ENCODE results near the gene GPC6.

GPC6 gene

DNA sequence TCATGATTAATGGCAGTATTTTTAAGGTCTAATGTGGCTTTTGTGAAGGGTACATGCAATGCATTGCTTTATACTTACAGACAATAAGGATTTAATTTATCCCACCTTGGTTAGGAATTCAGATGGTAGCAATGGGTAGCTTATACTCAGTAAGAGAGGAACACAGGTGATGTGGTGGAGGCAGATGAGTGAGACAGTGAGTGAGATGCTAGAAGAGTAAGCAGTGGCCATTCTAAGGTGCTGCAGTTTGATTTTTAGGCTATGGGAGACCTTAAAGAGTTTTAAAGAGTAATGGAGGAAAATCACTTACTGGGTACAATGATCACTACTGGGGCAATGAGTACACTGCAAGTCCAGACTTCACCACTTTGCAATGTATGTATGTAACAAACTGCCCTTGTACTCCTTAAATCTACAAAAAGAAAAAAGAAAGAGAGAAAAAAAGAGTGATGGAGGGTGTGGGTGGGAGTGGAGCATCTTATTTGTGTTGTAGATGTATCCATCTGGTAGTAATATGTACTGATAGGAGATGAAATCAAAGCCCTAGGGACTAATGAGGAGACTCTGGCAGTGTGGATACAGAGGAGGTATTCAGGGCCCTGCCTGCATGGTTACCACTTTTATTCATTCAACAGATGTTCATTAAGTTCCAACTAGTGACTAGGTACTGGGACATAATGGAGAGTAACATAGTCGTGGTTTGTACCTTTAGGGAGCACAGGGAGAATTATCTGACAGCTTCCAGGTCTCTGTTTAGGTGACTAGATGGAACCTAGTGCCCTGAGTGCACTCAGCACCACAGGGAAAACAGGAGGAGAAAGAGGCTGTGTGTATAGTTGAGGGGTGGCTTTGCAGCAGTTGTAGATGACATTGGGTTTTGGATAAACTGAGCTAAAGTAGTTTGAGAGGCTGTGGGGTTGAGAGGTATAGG lies 99.0 kb downstream of the GPC6 start:
- no peak for DNase-seq

DNA sequence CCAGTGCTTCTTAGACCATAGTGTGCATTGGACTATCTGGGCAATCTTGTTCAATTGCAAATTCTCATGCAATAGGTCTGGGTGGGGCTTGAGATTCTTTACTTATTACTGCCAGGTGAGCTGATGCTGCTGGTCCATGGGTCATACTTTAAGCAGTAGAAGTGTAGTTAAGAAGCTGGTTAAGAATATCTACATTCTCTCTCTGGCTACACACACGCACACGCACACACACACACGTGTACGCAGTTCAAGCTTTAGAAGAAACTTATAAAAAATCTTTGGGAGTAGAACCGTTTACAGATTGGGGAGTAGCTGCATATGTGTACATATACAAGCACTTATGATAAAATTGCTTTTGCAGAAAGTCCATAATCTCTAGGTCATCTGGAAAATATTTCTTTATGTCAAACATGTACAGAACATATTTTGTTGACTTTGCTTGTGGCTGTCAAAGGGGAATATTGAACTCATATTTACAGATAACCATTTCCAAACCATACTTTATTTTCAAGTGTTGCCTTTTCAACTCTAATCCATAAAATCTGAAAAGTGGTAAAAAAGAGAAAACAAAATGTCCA lies 99.7 kb downstream of the GPC6 start:
- no peak for DNase-seq

DNA sequence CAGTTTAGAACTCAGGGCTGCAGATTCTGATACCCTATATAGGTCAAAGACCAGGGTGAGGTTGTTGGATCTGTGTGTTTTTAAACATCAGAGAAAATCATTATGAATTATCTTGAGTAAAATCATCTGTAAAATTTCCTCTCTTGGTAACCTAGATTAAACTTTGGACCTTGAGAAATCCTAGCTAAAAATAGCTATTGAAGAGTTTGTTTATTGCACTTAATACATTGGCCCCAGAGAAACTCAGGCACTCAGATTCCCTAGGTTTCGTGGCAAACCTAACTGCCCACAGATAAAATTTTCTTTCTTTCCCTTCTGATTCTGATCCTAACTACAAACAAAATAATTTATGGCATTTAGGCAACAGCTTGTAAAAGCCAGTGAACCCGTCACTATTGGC lies 102.3 kb downstream of the GPC6 start:
- DNase-seq, result no peak

DNA sequence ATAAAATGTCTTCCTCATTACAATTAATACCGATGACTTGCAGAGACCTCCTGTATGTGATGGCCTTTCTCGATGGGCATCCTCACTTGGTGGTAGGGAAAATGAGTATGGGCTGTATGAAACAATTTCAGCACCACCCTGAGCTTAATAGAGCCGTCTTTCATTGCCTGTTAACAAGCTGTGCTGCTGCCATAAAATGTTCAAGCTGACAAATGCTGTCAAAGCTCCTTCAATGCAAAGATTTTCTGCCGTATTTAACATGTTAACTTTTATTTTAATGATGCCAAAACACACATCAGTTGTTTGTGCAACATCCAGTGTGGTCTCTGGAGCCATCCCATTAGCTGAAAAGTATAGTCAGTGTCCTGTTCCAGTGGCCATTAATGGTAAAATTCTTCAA lies 110.1 kb downstream of the GPC6 start:
- no peak for DNase-seq

DNA sequence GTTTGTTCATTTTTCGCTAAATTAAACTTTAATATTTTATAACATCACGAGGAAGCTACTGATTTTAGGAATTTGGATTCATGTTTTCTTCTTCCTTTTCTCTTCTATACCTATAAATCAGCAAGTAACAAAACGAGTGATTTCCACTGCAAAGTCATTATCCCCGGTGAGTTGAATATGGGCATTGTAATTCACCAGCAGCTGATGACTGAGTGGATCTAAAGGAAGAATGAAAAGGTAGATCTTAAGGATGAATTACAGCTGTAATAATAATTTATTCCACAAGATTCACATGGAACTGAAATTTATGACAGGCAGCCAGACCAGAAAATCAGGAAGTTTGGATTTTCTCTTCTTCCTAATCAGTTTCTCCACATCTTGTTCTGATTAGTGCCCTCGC lies 111.4 kb downstream of the GPC6 start:
- DNase-seq, result no peak

DNA sequence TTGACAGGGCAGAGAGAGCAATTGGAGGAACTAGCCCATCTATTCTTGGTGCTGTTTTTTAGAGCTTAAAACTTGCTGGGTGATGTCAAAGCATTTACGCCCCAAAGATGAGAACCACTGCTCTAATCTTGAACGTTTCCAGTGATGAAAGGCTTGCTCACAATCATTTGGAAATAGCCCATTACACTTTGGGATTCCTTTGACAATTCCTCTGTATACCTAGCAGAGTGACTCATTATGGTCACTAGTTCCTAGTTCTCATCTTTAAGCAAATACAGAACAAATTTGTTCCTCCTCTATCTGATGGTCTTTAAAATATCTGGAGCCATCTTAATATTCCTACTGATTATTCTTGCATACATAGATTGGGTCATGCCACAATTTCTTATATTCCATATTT lies 112.3 kb downstream of the GPC6 start:
- DNase-seq, result no peak

DNA sequence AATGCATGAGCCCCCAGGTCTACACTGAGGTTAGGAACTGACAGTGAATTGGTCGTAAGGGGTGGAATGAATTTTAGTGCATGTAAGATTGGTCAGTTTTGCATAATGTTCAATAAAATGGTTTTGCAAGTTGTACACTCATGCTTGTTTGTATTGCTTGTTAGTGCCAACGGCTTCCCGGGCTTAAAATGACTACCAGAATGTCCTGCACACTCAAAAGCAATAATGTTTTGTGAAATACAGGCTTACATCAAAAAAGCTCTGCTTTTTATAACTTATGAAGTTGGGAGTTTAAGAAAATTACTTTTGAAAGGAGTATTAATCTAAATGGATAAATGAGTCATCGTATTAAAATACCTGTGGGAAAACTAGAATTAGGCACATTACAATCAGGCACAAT lies 112.9 kb downstream of the GPC6 start:
- DNase-seq, result no peak

DNA sequence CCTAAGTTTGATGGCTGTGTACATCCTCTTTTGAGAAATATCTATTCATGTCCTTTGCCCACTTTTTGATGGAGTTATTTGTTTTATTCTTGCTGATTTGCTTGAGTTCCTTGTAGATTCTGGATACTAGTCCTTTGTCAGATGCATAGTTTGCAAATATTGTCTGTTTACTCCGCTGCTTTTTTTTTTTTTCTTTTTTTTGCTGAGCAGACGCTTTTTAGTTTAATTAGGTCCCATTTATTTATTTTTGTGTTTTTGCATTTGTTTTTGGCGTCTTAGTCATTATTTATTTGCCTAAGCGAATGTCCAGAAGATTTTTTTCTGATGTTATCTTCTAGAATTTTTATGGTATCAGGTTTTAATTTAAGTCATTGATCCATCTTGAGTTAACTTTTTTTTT lies 114.9 kb downstream of the GPC6 start:
- no peak for DNase-seq

DNA sequence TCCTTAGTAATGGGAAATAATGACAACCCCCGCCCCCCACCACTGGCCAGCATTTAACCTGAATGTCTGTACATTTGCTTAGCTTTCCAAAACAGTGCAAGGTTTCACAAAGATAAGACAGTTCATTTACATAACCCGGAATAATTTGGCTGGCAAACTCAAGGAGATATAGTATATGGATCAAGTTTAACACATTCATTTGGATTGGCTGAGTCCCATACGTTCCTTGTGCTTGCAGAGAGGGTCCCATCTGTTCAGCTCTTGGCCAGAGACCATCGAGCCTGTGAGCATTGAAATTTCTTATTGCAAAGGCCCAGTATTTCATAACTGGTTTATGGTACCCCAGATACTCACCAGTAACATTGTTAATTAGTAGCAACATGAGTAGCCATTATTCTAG lies 116.5 kb downstream of the GPC6 start:
- DNase-seq, result no peak

DNA sequence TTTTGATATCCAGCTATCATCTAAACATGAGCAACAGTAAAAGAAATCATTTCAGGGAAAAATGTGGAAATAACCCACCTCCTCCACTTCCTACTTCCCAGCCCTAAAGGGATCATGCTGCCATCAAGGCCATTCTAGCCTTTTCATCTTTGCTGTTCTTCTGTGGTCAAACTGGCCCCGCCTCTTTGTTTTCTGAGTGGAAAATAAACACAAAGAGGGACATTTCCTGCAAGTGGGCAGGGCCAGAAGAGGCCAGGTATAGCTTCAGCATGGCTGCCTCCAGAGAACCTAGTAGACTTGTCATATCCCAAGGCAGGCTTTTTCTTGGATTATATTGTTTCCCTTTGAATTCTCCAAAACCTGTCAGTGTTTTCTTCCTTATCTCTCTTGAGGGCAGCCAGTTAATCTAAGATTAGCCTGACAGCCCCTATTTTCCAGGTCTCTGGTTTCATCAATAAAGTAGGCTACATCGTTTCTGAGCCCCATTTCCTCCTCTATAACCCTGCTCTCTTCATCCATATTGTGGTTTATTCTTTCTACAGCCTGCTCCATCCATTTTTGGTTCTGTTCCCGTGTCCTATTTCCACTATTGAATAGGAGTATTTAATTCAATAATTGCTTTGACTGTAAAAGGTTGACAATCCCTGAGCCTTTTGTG lies 117.6 kb downstream of the GPC6 start:
- no peak for DNase-seq

DNA sequence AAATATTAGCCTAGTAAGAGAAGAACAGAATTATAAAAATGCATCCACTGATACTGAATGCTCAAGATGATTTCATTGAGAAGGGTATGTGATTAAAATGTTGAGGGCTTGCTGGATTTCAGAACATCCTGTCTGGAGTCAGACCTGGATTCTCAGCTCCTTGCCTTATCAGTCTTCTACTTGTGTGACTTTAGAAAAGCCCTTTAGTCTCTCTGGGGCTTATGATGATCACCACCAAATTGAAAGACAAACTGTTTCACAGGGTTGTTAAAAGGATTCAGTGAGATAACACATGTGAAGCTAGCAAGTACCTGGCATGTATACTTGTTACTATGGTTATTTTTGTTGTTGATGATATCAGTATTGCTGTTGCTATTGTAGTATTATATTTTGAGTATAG lies 118.4 kb downstream of the GPC6 start:
- no peak for DNase-seq

DNA sequence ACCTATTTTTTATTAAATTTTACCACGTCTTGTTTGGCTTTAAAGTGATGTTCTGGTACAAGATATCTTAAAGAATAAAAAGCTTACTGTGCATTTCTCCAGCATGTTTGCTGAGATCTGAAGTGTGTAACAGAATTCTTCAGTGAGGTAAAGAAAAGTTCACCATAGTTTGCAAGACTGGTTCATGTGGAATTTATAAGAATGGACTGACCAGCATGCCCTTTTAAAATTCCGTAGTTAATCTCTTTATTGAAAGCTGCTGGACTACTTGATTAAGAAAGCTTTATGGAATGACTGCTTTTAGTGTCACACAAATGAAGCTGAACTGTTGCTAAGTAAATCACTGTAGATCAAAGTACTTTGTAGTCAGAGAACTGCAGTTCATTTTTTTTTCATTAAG lies 119.2 kb downstream of the GPC6 start:
- DNase-seq, result no peak

DNA sequence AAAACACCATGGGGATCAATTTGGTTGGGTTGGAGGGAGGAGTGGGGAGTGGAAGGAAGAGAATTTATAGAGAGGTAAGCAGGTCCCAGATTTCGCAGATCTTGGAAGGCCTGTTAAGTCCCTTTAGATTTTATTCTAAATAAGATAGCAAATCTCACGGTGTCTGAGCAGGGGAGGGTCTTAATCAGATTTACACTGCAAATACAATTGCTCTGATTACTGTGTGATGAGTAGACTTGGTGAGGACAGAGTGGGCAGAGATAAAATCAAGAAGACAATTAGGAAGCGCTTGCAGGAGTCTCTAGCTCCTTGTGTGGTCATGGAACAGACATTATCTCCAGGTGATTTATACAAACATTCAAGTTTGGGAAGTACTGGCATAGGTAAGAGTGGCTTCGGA lies 126.0 kb downstream of the GPC6 start:
- no peak for DNase-seq

DNA sequence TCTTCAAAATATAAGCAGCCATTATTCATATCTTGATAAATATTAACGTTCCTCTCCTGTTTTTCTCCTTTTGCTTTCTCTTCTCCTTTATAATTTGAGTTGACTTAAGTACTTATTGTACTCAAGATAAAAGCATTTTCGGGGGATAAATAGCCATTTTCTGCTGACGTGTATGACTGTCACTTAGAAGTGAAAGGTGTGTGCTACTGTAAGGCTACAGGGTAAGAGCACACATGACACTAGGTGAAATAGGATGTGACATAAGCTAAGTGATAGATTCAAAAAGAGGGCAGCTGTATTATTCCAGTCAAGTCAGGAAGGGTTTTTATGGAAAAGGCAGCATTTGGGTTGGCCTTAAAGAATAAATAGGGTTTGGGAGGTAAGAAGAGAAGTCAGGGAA lies 128.5 kb downstream of the GPC6 start:
- no peak for DNase-seq

DNA sequence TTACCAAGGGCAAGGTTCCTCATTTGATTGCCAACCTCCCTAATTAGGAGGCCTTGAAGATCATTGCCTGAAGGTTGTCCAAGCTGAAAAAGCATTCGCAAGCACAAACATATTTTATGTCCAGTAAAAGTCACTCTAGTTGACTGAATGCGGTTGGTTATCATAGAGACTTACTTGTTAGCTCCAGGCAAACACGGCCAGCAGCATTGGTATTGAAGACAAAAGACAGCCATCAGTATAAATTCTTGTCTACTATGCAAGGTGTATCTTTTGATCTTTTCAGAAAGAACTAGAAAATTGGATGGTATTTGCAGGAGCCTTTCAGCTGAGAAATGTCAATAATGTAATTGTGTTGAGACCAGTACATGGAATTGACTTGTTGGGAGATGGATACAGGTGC lies 129.9 kb downstream of the GPC6 start:
- DNase-seq, result no peak

DNA sequence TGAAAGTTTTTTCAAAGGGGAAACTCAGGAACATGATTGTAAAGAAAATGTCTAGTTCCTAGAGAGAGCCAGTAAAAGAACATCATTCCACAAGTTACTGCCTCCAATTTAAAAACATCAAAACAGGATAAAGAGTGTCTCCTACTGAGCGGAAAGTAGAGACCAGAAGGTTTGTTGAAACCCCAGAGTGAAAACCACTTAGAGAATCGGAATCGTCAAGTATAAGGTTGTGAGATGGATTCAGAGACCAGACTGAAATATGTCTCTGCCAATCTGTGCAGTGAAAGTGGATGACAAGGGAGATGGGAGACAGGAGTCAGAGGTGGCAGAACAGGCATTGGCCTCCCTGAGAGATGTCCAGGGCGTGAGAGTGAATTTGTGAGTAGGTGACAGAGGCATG lies 133.4 kb downstream of the GPC6 start:
- no peak for DNase-seq

DNA sequence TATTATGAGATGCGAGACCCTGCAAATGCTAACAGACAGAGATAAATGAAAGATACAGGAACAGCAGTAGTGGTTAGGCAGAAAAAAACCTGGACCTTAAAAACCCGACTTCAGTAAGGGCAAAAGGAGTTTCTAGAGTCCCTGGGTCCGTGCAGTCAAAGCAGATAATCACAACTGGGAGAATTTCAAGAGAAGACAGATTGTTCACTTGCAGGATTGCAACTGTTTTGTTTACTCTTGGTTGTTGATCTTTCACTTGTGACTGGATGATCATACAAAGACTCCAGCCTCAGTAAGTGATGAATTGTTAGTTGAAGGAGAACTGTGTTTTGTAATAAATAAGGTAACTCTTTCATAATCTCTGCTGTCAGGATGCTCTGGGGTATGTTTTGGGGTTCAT lies 135.1 kb downstream of the GPC6 start:
- DNase-seq, result no peak

DNA sequence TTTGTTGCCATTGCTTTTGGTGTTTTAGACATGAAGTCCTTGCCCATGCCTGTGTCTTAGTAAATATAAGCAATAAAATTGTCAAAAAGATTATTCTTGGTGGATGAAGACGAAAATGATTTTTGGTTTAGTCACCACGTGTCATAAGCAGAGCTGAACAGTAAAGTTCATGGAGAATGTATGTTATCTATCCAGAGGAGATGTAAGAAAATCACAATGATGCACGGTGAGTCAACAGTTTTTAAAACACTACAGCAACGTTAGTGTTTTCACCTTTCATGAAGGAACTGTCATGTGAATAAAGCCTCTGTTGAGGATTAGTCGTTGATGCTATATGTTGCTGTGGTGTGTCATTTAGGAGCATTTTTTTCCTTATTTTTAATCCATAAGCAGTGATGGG lies 137.6 kb downstream of the GPC6 start:
- DNase-seq, result no peak

DNA sequence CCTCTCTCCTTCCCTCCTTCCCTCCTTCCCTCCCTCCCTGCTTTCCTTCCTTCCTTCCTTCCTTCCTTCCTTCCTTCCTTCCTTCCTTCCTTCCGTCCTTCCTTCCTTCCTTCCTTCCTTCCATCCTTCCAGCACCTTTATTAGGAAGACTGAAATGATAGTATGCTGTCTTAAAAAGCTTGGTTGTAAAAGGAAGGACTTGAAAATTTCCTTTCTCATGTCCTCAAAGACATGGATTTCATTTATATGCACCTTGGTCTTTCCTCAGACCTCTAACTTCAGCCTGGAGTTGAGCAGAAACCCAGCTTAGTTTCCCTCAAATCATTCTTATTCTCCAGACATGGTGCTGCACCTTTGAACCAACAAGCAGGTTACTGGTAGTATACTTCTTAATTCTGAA lies 141.7 kb downstream of the GPC6 start:
- no peak for DNase-seq

DNA sequence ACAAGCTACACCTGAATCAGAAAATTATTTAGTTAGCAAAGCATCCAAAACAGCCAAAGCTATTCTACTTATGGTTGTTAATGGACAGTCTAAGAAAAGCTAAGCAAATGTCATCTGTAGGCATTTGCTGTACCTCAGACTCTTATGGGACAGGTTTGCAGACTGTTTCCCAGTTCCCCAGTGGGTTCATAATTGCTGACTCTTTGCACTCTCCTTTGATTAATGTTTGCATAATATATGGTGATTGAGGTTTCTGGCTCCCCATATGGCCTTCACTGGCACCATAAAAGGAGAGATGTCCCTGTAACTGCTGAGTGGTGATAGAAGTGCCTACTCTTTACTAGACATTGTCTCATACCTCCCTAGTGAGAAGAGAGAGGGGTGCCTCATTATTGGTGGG lies 142.1 kb downstream of the GPC6 start:
- no peak for DNase-seq

DNA sequence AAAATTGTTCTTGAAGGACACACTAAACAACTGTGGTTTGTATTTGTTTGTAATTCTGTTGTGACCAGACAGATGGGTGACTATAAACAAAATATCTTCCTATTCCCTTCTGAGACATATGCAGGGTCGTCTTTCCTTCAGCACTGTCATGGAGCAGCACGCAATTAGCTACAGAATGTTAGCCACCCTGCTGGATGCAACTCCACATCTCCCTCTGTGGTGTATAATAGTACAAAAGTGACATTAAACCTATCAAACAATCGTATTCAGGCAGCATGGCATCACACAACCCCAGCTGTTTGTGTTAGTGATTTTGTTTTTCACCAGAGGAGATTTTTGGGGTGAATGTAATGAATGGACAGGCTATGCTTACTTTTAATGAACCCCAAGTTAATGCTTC lies 146.2 kb downstream of the GPC6 start:
- no peak for DNase-seq

DNA sequence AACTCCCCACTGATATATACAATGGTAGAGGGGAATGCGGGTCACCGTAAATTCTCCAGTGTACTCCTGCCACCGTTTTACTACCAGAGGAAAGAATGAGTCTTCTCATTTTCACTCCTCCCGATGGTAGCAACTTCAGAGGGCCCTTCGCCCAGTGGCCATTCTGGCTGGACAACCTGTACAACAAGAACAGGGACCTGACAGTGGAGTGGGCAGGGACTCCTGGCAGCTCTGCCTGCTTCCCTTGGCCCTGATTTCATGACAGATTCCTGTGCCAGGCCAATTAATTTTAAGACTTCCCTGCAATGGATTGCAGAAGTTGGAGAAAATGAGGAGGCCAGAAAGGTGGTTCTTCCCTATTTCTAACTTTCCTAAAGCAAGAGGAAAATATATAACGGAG lies 148.9 kb downstream of the GPC6 start:
- DNase-seq, result no peak

DNA sequence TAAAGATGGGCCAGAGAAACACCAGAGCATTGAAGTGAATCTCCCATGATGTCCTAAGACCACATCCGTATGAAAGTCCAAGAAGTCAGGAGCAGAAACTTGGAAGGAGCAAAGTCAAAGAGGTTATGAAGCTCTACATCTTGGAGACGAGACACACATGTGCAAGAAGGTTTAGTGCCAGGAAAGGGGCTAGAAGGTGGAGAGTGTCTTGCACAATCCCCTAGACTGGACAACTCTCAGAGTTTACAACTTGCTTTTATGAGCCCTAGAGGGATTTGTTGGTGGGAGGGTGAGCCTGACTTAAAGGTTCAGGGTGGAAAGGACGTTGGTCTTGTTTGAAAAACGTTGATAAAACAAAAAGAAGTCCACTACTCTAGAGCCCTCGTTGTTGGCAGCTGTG lies 150.6 kb downstream of the GPC6 start:
- no peak for DNase-seq

DNA sequence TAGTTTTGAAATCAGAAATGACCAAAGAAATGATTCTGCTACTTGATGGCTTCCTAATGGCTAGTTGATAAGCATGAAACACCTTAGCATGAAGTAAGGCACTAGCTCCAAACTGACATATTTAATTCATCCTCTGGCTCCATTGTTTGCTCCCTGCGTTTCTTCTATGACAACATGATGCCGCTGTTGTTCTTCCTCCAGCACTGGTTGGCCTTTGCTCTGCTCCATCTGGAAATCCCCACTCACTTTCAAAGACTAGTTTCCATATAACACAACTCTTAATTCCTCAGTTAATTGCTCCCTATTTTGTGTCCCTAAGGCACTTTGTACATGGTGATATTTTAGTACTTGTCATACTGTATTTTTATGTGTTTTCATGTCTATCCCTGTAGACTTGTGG lies 151.6 kb downstream of the GPC6 start:
- no peak for DNase-seq
